Superior temporal gyrus (tissue), 1 donor: Measurements from ENCODE around the gene CLDN19.
"Not testable (repeated sequence)": the region's sequence is repeated elsewhere in the genome, so short reads cannot be mapped to it uniquely, and the experiment has no call there.

ENCODE experiments used
- DNase-seq: peaks from one replicate; pipeline ENCODE4 v3.0.0-alpha.2; 2016; ENCODE audit errors: extremely low spot score

The CLDN19 gene

DNA sequence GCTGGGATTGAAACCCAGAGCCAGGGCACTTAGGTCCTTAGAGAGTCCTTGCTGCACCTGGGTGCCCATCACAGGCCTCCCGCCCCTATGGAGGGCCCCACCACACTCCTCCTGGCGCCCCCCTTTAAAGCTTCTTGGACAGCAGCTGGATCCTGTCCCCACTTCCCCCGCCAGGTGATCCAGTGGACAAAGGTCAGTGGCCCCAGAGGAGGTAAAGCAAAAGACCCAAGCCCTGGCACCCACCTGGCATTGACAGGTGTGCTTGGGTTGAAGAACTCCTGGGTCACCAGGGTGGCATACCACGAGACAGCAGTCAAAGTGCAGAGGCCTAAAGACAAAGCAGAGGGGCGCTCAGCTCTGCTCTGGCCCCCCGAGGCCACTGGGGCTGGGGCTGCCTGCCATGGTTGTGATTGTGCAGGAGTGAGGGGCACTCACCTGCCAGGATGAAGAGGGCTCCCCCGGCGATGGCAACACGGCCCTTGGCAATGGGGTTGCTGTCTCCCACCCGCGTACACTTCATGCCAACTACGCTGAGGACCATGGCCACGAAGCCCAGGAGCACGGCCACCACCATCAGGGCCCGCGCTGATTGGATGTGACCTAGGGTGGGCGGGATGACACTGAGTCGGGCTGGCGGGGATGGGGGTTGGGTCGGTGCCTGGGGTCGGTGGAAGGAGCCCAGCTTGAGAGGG lies 1.9 kb downstream of the CLDN19 start:
- DNase-seq, result no peak

DNA sequence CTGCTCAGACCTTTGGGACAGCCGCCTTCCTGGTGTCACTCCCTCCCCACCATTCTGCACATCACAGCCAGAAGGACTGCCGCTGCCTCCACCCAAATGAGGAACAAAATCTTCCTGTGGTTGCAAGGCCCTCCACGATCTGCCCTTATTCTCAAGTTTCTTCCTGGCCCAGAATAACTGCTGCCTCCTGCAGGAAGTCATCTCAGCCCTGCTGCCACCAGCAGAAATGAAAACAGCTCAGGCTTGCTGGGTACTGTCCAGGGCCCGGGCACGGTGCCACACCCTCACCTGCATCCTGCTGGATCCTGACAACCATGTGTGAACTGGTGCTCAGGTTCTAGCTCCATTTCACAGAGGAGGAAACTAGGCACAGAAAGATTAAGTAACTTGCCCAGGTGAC lies 2.8 kb downstream of the CLDN19 start:
- DNase-seq, result no peak

DNA sequence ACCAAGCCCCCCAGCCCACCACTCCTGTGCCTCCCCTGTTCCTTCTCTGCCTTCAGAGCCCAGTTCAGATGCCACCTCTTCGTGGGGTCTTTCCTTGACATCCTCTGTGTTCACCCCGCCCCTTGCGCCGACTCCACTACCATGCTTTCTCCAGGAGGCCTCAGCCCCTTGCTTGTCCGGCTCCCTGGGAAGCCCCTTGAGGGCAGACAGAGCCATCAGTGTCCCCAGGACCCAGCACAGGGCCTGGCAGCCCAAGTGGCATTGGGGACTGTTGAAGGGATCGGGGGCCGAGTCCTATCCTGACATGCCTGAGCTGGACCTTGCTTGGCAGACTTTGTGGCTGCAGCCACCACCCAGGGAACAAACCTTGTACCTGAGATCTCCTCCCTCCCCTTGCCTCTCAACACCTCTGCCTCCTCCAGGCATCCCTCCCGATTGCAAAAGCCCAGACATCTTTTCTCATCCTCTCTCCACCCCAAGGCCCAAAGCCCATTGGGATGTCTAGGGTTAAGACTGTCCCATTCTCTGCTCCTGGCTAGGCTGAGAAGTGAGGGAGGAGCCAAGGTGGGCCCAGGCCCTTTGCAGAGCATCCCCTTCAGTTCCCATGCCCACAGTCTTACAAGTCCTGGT lies 3.4 kb downstream of the CLDN19 start:
- no peak for DNase-seq

DNA sequence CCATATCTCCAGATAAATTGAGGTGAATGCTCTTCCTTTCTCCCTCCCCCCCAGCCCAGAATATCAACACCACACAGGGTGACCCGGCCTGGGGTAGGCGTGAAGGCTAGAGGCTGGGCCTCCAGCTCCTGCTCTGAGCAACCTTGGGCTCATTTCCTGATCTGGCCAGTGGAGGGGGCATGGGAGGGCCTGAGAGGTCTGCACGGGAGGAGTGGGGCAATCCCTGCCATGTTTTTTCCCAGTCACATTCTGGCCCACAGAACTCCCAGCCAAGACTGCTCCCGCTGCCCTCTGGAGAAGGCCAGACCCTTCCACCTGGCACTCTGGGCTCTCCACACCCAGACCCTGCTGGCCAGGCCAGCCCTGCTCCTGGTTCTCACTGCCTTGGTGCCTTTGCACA lies 3.9 kb downstream of the CLDN19 start:
- no peak for DNase-seq

DNA sequence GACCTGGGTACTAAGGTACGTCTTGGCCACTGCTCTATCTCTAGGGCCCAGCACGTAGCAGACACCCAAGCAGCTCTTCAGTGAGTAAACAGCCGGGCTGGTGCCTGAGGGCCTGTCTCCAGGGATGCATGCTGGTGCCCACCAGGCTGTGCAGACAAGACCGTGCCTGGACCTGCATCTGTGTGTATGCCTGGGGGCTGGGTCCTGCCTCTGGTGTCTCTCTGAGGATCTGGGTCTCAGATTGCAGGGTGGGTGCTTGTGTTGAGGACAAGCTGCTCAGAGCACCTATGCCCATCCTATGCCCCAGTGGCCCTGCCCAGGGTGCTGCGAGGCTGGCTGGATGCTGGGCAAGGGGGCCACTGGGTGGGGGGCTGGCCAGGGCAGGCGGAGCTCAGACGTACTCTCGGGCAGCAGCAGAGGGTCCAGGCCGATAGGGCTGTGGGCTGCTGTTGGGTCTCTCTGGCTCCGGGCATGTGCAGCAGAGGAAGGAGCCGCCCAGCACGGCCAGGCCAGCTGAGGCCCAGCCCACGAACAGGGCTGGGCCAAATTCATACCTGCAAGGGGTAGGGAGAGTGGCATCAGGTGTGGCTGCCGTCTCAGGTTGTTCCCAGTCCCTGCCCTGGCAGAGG lies 4.4 kb downstream of the CLDN19 start:
- DNase-seq, result no peak

DNA sequence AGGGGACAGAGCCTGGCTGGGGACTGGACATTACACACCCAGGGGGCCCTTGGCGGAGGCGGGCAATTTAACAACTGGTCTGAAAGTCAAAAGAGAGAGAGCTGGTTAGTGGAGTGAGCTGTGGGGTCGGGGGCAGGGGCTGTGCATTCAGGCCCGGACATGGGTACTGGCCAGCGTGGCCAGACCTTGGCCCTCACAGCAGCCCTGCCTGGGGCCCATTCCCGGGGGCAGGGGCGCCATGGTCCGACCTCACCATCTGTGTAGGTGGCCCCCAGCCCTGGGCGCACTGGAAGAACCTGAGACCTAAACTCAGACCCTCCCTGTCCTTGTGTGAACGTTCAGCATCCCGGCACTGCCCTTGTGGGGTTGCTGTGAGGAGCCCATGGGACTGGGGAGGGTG lies 5.0 kb downstream of the CLDN19 start:
- no peak for DNase-seq

DNA sequence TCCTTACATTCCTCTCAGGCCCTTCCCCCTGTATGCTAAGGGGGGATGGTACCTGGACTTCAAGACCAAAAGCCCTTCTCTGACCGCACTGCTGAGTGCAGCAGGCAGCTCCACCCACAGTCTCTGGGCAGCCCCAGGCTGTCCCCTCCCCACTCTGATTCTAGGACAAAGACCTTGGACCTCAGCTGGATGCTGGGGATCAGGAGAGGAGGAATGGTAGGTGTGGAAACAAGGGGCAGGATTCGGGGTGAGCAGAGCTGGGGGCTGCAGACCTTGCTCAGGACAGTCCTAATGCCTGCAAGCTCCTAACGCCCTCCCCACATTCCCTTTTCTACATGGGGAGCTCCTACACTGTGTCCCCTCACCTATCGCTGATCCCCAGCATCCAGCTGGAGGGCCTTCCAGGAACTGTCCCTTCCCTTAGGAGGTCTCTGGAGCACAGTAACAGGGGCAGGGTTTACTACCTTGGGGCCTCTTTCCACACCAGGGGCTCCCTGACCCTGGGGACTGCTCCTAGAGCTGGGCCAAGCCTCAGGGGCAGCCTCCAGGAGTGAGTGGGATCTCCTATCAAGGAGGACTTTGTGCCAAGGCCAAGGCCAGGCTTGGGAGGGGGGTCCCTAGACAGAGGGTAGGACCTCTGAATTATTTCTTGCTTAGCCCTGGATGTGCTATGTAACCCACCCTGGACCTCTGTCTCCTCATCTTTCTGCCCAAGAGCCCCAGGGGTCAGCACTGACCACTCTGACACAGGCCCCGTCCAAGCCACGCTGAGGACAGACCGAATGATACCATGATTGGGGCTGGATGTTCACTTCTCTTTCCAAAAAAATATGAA lies 5.6 kb downstream of the CLDN19 start:
- DNase-seq, result no peak

DNA sequence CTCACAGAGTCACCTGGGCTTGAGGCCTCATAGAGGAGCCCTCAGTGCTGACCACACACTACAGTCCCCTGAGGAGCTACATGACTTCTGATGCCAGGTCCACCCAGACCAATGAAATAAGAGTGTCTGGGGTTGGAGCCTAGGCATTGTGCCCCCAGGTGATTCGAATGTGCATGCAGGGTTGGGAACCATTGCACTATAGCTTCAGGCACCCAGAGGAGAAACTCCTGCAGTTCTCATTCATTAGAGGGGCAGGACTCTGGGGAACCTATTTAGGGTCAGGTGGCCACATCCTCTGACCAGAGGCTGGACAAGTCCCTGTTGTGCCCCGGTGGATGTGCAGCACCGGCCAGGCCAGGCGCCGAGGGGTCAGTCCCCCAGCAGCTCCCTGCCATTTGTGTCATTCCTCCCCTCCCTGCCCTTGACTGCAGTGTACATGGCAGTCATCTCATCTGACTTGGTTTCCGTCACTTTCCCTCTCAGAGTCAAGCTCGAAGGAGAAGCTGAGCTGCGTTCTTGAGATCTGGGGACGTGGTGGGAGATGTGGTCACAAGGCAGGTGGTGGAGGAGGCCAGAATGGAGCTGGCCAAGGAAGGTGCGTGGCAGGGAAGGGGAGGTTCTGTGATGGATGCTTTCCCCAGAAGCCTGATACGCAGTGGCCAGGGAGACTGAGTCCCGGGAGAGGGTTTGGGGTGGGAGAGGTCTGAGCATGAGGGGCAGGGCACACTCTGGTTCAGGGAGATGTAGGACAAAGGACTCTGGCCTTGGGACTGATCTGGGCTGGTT lies 6.4 kb downstream of the CLDN19 start:
- no peak for DNase-seq

DNA sequence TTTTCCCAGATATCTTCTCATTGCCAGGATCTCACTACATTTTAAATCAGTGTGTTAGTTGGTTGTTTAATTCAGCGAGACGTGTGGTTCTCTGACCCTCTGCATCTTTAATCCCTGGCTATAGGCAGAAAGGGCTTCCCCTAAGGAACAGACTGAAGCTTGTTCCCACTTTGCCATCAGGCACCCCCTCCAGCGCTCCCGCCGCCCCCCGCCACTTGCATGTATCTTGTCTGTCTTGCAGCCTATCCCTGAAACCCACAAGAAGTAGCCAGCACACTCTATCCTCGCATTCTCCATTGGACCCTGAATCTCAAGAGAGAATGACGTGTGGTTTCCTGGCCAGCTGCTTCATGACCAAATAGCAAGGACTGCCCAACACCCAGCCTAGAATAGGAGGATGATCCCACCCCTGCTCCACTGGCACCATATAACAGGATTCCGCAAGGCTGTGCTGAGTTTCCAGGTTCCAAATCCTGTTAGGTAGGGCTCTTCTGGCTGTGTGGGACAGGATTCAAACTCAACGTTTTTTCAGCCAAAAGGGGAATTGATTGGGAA lies 7.8 kb downstream of the CLDN19 start:
- no peak for DNase-seq

DNA sequence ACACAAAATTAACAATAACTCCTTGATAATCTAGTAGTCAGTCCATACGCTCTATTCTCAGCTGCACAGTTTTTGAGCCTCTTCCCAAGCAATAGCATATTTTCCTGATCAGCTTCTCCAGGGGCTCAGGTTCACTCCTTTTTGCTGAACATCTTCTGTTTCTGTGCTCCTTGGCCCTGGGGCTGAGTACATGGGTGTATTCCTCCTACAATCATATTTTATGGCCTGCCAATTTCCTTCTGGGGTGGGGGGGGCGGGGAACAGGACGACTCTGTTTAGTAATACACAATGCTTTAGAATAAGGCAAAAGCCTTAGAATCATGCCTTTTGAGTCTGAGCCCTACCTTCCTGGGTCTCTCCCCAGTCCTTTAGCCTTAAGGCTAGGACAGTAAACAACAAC lies 8.5 kb downstream of the CLDN19 start:
- no peak for DNase-seq

DNA sequence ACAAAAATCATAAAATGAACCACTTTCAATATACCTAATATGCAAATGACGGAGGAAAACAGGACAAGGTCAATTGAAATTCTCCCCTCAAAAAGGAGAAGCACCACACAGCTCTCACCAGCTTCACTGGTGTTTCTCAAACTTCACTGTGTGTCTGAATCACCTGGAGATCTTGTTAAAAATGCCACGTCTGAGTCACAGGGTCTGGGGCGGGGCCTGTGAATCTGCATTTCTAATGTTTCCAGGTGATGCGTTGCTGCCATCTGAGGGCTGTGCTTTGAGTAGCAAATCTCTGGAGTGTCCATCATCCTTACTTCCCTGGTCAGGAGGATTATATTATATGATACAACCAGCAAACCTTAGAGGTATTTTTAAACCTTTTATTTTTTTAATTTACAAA lies 9.0 kb downstream of the CLDN19 start:
- no peak for DNase-seq

DNA sequence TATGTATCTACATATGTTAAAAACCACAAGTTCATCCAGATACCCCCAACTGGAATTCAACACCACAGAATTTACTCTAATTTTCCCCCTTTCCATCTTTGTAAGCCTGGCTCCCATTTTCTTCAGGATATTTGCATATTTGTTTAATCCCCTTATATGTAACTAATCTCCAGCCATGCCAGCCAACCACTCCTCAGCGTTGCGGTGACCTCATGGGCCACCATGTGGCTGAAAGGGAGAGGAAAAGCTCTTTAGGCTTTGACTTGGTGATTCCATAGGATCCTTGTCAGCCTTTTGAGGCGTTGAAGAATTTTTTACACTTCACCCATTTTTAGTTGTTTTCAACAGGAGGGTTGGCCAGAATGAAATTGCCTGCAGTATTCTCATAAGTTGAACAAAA lies 10.0 kb downstream of the CLDN19 start:
- DNase-seq, result no peak

DNA sequence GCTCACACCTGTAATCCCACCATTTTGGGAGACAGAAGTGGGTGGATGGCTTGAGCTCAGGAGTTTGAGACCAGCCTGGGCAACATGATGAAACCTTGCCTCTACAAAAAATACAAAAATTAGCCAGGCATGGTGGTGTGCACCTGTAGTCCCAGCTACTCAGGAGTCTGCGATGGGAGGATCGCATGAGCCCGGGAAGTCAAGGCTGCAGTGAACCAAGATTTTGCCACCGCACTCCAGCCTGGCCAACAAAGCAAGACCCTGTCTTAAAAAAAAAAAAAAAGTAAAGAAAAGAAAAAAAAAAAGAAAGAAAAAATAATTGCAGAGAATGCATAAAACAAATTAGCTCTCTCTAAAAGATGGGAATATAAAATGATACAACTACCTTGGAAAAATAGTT lies 14.2 kb downstream of the CLDN19 start:
- not testable (repeated sequence) for DNase-seq

DNA sequence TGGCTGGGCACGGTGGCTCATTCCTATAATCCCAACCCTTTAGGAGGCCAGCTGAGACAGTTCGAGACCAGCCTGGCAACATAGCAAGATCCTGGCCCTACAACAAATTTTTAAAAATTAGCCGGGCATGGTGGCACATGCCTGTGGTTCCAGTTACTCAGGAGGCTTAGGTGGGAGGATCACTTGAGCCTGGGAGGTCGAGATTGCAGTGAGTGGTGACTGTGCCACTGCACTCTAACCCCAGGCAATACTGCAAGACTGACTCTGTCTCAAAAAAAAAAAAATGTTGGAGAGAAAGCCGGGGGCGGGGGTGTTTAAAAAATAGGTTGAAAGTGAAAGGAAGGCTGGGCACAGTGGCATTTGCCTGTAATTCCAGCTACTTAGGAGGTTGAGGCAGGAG lies 16.5 kb downstream of the CLDN19 start:
- DNase-seq, result no peak

DNA sequence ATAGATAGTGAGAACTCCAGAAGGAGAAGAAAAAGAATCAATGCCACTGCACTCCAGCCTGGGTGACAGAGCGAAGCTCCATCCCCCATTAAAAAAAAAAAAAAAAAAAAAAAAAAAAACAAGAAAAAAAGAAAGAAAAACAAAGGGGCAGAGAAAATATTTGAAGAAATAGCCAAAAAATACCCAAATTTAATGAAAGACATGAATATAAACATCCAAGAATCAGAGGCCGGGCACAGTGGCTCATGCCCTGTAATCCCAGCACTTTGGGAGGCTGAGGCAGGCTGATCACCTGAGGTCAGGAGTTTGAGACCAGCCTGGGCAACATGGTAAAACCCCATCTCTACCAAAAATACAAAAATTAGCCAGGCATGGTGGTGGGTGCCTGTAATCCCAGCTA lies 17.6 kb downstream of the CLDN19 start:
- DNase-seq, result not testable (repeated sequence)

DNA sequence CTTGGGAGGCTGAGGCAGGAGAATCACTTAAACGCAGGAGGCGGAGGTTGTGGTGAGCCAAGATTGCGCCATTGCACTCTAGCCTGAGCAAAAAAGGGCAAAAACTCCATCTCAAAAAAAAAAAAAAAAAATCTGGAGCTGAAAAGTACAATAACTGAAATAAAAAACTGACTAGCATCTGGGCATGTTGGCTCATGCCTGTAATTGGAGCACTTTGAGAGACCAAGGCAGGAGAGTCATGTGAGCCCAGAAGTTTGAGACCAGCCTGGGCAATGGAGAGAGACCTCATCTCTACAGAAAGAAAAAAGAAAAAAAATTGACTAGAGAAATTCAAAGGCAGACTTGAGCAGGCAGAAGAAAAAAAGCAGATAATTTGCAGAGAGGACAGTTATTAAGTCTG lies 18.1 kb downstream of the CLDN19 start:
- DNase-seq, result no peak

DNA sequence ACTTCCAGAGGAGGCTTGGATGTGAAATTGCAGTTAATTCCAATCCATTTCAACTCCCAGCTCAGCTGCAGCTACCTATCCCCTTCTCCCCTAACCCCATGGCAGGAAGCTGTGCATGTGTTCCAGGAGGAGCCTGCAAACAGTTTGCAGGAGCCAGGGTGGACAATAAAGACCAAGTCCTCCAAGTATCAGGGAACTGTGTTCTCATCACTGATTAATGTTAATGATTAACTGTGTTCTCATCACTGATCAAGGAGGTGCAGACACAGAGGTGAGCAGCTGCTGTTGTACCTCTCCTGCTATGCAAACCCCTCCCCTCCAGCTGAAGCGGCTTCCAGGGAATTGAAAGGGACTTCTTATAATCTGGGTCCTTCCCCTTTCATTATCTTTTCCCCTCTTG lies 19.2 kb downstream of the CLDN19 start:
- DNase-seq, result no peak

DNA sequence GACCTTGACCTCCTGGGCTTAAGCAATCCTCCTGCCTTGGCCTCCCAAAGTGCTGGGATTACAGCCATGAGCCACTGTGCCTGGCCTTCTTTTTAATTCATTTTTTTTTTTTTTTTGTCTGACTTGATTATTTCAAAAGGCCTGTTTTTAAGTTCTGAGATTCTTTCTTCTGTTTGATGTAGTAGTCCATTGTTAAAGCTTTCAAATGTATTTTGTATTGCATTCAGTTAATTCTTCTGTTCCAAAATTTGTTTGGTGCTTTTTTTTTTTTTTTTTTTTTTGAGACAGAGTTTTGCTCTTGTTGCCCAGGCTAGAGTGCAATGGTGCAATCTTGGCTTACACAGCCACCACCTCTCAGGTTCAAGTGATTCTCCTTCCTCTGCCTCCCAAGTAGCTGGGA lies 25.6 kb downstream of the CLDN19 start:
- DNase-seq, result not testable (repeated sequence)

DNA sequence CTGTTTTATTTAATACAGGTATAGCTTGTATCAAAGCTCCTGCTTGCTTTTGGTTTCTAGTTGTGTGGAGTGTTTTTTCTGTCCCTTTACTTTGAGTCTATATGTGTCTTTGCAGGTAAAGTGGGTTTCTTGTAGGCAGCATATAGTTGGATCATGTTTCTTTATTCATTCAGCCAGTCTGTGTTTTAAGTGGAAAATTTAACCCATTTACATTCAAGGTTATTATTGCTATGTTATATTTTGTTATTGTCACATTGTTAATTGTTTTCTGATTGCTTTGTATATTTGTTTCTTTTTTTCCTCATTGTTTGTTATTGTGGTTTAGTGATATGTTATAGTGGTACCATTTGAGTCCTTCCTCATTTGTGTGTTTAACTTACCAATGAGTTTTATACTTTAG lies 26.7 kb downstream of the CLDN19 start:
- no peak for DNase-seq

DNA sequence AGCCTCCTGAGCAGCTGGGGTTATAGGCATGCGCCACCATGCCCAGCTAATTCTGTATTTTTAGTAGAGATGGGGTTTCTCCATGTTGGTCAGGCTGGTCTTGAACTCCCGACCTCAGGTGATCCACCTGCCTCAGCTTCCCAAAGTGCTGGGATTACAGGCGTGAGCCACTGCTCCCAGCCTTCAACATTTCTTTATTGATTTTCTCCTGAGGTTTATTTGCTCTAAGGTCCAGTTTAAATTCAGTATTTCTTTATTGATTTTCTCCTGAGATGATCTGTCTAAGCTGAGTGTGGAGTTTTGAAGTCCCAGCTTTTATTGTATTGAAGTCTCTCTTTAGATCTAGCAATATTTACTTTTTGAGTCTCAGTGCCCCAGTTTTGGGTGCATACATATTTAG lies 27.2 kb downstream of the CLDN19 start:
- DNase-seq, result not testable (repeated sequence)

DNA sequence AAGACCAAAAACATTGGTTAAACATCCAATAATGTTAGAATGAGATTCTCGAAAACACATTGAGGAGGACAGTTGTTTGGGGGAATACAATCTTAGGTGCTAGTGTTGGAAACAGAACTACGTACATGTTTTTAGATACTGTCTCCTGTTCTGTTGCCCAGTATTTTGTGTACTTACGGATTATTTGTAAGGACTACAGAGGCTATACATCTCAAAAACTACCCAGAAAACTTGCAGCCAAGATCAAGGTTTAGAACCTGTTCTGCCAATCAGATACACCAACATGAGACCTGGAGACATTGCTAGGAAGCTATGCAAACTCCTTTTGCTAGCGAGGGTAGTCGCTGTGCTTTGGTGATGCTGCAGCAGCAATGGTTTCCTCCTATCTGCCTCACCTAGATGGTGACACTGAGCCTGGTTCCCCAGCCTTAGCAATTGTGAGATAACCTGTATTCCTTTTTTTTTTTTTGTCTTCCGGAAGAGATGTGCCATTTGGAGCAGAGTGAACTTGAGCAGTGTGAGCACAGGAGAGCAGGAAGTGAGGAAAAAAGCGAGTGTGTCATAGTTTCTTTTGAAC lies 36.1 kb downstream of the CLDN19 start:
- DNase-seq, result no peak
